Lung (tissue), 12 donors: ENCODE results near the gene SIGLEC14. TPM values are rescaled to one million over a fixed set of nuclear protein-coding genes. Genes with fewer than 3 reads are reported as not detected.

Experiments used
- ATAC-seq: fragments of 200-7000 bp; cut with Tn5 transposase; one replicate; pipeline ENCODE4 v1.9.1; 2020; ENCODE audit warnings: moderate number of reproducible peaks; ENCODE audit not compliant: insufficient read depth, low FRiP score
- DNase-seq, 3 donors: peaks; one replicate each; pipeline ENCODE4 v3.0.0-alpha.2; 2013 to 2017
- H3K27ac ChIP-seq, 2 donors: one replicate each; pipeline ENCODE4 v1.5.1; 2013; ENCODE audit warnings: mild to moderate bottlenecking in 2 of 2, moderate library complexity in 2 of 2, control low read depth in 1 of 2, inconsistent platforms in 1 of 2, low read depth in 1 of 2, low read length in 1 of 2
- H3K27me3 ChIP-seq, 3 donors: one replicate each; pipeline ENCODE4 v1.5.1; 2013; ENCODE audit warnings: low read length in 2 of 3; ENCODE audit not compliant: control insufficient read depth in 3 of 3, insufficient read depth in 3 of 3
- H3K36me3 ChIP-seq, 4 donors: one replicate each; pipeline ENCODE4 v1.5.1; 2013; ENCODE audit warnings: low read length in 4 of 4, mild to moderate bottlenecking in 1 of 4, moderate library complexity in 1 of 4; ENCODE audit not compliant: control insufficient read depth in 4 of 4, insufficient read depth in 4 of 4
- H3K4me1 ChIP-seq, 5 donors: one replicate each; pipeline ENCODE4 v1.5.1; 2013; ENCODE audit warnings: low read length in 5 of 5, mild to moderate bottlenecking in 2 of 5, moderate library complexity in 1 of 5; ENCODE audit not compliant: control insufficient read depth in 5 of 5, insufficient read depth in 5 of 5
- H3K4me3 ChIP-seq: one replicate; pipeline ENCODE4 v1.5.1; 2013; ENCODE audit warnings: mild to moderate bottlenecking, control low read depth, moderate library complexity
- H3K9ac ChIP-seq, 2 donors: one replicate each; pipeline ENCODE4 v1.5.1; 2013; ENCODE audit warnings: low read length in 2 of 2, control low read depth in 1 of 2; ENCODE audit not compliant: insufficient read depth in 1 of 2
- H3K9me3 ChIP-seq, 4 donors: one replicate each; pipeline ENCODE4 v1.5.1; 2013; ENCODE audit warnings: low read length in 3 of 4, mild to moderate bottlenecking in 1 of 4, moderate library complexity in 1 of 4; ENCODE audit not compliant: control insufficient read depth in 4 of 4, insufficient read depth in 3 of 4
- CTCF ChIP-seq: IDR thresholded peaks from 2 replicates; pipeline ENCODE4 v1.5.1; 2012; ENCODE audit warnings: mild to moderate bottlenecking; ENCODE audit errors: control extremely low read depth, extremely low read depth
- WGBS, 2 donors: extraction: QIAGEN DNeasy Blood & Tissue Kit; methylation state at CpG; one replicate each; pipeline ENCODE4 v1.1.7; 2013; 5-methylcytosine and 5-hydroxymethylcytosine counted together
- polyA plus RNA-seq, 2 donors: library from polyadenylated mRNA; stranded (reverse); fragments of 200-250 nt; gene quantifications; one replicate each; pipeline ENCODE4 v1.2.1, GENCODE V29; 2013
- total RNA-seq, 2 donors: library from RNA; depleted of rRNA in 1 of 2; stranded (reverse); fragments of >200 nt in 1 of 2; gene quantifications; one replicate each; pipeline ENCODE4 v1.2.1, GENCODE V29; 2014 to 2021
- donor health status: control.
- donor health status: control.
- donor health status: Bipolar disorder and iron deficiency.
- donor health status: healthy.
- donor health status: DM: yes; HTN: yes; CAD: no.

Gene SIGLEC14
- total and polyA plus RNA-seq, 4 donors = 2.7 to 101 (median 24.6) TPM

GRCh38 chr19:51610576-51610975 is 36.0 kb downstream of the SIGLEC14 start:
- Histone ChIP-seq H3K9me3 (peaks cover 0 to 9% (median 0%) of the 10 kb centered on the region in 4 donors), H3K27me3 (no peaks in the 10 kb centered on the region), H3K9ac (no peak overlapping the region), H3K4me3 (no peak overlapping the region), H3K36me3 (no peaks in the 10 kb centered on the region), H3K27ac (no peak overlapping the region), H3K4me1 (no peaks in the 10 kb centered on the region)
- TF ChIP-seq CTCF = no peak
- WGBS, 2 donors = 75 to 94% methylated on average over 1 of the region's 1 CpG
- ATAC-seq = no peak
- no peak for DNase-seq

- DNase-seq (peak; percentile 77 to 82 (median 80)), ATAC-seq (no peak)
- WGBS, 2 donors = 24 to 28% methylated on average over 13 of the region's 13 CpGs
Measured at GRCh38 chr19:51607920-51608562, 38.6 kb downstream of the SIGLEC14 start.

GRCh38 chr19:51607077-51607476 is 39.5 kb downstream of the SIGLEC14 start:
- Histone ChIP-seq H3K27me3 (peaks cover 0 to 7% (median under 1%) of the 10 kb centered on the region in 3 donors), H3K27ac (no peak overlapping the region), H3K4me1 (no peaks in the 10 kb centered on the region), H3K4me3 (no peak overlapping the region), H3K9me3 (peaks cover 0 to 1% (median 0%) of the 10 kb centered on the region in 4 donors), H3K9ac (no peak overlapping the region), H3K36me3 (no peaks in the 10 kb centered on the region)
- no peak for ATAC-seq
- DNase-seq = no peak
- no peak for TF ChIP-seq CTCF
- 56 to 74% methylated on average over 6 of the region's 6 CpGs for WGBS, 2 donors

More at GRCh38 chr19:51607920-51608562, 38.6 kb downstream of the SIGLEC14 start:
- Histone ChIP-seq H3K4me3 (no peak overlapping the region), H3K9ac (no peak overlapping the region), H3K9me3 (peaks cover 0 to 7% (median 0%) of the 10 kb centered on the region in 4 donors), H3K4me1 (no peaks in the 10 kb centered on the region), H3K27me3 (no peaks in the 10 kb centered on the region), H3K36me3 (no peaks in the 10 kb centered on the region), H3K27ac (no peak overlapping the region)
- peak; percentile 35 for TF ChIP-seq CTCF
